Measurements from ENCODE around the gene A3GALT2.

DNA sequence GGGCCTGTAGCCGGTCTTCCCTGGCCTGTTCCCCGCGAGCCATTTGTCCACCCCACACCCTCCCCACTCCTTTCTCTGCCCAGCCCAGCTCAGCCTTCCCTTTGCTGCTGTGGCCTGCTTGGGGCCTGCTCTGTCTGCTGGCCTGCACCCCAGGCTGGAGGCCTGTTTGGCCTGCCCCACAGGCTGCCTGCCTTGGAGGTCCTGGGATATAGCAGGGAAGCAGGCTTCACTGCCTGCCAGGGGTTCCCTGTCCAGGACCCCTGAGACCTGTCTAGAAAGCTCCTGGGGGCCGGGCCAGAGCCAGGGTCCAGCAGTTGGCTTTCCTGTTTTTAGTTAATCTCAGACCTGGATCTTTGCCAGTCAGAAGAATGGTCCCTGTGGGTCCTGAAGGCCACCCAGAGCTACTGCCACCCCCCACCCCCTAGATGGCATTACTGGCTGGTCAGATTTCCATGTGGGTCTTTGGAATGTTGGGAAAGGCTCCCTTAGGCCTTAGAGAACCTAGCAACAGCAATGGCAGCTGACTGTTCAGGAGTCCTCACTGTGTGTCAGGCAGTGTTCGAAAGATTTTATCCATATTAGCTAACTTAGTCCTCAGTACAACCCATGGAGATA lies 56.9 kb downstream of the A3GALT2 start:
- TF ChIP-seq, protein P1, sequence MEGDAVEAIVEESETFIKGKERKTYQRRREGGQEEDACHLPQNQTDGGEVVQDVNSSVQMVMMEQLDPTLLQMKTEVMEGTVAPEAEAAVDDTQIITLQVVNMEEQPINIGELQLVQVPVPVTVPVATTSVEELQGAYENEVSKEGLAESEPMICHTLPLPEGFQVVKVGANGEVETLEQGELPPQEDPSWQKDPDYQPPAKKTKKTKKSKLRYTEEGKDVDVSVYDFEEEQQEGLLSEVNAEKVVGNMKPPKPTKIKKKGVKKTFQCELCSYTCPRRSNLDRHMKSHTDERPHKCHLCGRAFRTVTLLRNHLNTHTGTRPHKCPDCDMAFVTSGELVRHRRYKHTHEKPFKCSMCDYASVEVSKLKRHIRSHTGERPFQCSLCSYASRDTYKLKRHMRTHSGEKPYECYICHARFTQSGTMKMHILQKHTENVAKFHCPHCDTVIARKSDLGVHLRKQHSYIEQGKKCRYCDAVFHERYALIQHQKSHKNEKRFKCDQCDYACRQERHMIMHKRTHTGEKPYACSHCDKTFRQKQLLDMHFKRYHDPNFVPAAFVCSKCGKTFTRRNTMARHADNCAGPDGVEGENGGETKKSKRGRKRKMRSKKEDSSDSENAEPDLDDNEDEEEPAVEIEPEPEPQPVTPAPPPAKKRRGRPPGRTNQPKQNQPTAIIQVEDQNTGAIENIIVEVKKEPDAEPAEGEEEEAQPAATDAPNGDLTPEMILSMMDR (IDR thresholded peaks at IDR 0.05; ENCODE audit: low read depth, low read length, poor library complexity, severe bottlenecking): no peak
- TF ChIP-seq EZH2phosphoT487 (IDR thresholded peaks at IDR 0.05; ENCODE audit: borderline replicate concordance, low read length): no peak
